ENCODE measurements around the gene CACNA2D3. TPM values are rescaled to one million over a fixed set of nuclear protein-coding genes. Genes with fewer than 3 reads are reported as not detected.

CACNA2D3 gene
- total RNA-seq, 2 donors from 2014 or later = not detected

DNA sequence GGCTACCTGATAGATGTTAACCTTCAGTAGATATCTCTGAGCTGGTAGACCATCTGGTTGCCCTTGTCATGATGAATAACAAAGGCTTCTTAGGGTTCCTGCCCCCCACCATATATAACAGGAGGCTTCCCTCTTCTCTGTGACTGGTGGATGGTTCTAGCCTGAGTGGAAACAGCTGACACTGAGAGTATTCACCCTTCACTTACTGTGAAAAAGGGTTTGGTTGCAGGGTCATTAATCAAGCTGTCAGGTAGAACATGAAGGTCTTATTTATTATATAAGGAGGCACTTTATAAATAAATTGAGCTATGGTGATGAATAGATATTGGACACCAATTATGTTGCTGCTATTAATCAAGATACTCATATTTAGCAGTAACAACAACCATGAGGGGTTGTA, 58.6 kb downstream of the CACNA2D3 start:
- Mint-ChIP-seq H3K36me3 (no peaks in the 10 kb centered on the region), H3K27ac (no peak overlapping the region), H3K9me3 (peaks cover 0 to 7% of the 10 kb centered on the region in 2 donors)
- DNase-seq (ENCODE audit: low spot score in 2 of 2) (no peak), ATAC-seq (no peak)

DNA sequence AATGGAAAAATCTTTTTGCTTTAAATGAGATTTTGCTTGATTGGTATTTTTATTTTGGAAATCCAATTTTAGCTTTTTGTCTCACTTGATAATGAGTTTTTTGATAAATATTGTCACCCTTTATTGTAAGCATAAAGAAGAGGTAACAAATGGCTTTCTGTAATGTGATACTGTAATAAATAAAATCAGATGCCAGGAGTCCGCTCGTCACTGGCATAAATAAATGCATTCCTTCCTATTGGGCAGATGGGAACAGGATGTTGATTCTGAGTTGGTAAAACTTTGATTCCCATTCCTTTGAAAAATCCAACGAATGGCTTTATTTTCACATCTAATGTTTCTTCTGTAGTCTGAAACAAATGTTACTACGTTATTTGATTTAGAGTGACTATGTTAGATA, 59.9 kb downstream of the CACNA2D3 start:
- no peaks in the 10 kb centered on the region for H3K36me3 Mint-ChIP-seq
- DNase-seq (ENCODE audit: low spot score in 2 of 2) (no peak), ATAC-seq (no peak)
- peaks cover 3 to 11% of the 10 kb centered on the region in 2 donors for H3K9me3 Mint-ChIP-seq
- H3K27ac Mint-ChIP-seq = no peak overlapping the region

DNA sequence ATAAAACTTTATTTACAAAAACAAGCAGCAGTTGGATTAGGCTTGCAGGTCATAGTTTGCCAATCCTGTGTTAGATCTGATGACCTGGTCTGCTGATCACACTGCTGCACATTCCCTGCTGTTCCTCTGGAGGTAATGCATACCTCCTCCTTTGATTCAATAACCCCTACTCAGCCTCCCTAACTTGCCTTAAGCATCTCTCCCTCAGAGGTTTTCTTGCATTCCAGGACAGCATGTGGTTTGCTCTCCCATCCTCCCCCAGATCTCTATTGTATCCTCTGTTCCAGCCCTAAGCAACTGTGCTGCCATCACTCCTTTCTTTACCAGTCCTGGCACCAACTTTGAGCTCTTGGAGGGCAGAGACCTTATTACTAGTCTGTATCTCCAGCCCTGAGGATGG, 63.4 kb downstream of the CACNA2D3 start:
- Mint-ChIP-seq H3K9me3 (peaks cover 7 to 22% of the 10 kb centered on the region in 2 donors), H3K36me3 (no peaks in the 10 kb centered on the region), H3K27ac (no peak overlapping the region)
- no peak for DNase-seq (ENCODE audit: low spot score in 2 of 2)
- no peak for ATAC-seq

DNA sequence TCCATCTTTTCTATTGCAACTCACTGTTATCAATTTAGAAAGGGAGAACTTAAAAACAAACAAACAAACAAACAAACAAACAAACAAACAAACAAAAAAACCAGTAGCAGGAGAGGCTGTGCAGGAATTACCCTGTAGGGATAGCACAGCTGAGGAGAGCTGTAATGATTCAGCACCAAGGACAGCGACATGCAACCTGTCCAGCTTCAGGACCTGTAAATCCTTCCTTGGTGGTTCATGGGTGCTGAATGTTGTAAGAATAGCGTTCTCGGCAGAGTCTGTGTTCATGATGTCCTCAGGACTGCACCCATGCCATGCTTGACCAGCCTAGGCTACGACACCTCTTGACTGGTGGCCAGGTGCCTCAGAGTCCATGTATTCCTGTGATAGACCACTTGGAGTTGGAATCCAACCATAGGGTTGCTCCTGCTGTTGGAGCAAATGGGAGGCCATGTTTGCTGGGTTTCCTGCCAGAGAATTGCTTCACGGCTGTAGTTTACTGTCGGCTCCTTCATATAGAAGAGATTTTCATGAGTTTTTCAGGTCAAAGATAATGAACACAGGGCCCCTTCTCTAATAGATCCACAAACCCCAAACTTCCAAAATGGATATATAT, 65.9 kb downstream of the CACNA2D3 start:
- DNase-seq (ENCODE audit: low spot score in 2 of 2) (peak in 1 of 2 donors; percentile 17), ATAC-seq (no peak)
- H3K36me3 Mint-ChIP-seq = no peaks in the 10 kb centered on the region
- H3K9me3 Mint-ChIP-seq = peaks cover 7 to 22% of the 10 kb centered on the region in 2 donors
- H3K27ac Mint-ChIP-seq = no peak overlapping the region

DNA sequence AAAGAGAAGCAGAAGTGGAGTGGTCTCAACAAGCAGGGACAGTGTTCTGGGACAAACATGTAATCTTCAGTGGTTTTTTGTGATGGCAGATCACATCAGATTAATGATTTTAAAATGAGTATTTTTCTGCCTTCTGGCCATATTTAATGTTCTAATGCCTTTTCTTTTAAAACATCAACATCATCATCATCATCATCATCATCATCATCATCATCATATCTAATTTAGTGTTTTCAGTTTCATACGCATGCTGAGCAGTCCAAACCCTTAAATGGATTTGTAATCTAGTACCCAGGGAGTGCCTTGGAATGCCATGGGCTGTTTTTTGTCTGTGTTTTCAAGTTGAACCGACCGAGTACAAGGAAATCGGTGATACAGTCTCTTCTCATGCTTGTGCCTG, 68.9 kb downstream of the CACNA2D3 start:
- DNase-seq (ENCODE audit: low spot score in 2 of 2) (no peak), ATAC-seq (no peak)
- Mint-ChIP-seq H3K36me3 (no peaks in the 10 kb centered on the region), H3K9me3 (peaks cover 16% of the 10 kb centered on the region in 2 donors), H3K27ac (no peak overlapping the region)

DNA sequence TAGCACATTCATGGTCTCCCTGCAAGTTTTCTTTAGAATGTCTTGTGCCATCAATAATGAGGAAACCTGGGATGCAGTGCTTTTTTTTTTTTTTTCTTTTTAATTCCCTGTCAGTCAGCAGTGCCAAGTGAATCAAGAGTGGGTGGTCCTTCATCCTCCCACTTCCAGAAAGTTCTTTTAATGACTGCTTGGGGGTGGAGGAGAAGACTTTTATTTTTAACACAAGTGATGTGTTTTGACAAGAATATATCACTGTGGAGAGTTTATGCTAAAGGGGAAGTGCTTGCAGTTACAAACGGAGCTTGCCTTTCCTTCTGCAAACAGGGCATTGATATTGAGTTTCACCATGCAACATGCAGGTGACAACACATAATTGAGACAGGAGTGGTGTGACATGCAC, 69.7 kb downstream of the CACNA2D3 start:
- no peak for ATAC-seq
- no peaks in the 10 kb centered on the region for H3K36me3 Mint-ChIP-seq
- peaks cover 15 to 16% of the 10 kb centered on the region in 2 donors for H3K9me3 Mint-ChIP-seq

DNA sequence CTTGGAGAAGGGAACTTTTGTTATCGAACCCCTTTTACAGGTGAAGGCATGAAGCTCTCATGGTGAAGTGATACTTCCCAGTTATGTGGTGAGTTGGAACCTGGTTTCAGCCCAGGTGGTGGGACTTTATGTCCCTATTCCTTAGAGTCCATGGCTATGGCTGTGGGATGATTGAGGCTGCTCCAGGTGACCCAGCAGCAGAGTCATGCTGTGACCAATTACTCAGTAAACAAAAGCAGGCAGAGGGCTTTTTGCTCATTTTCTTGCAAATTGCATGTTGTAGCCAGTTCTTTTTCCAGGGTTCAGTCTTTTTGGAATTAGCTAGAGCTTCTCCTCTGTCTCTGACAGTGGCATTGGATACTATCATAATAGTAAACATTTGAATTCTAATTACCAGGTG, 70.7 kb downstream of the CACNA2D3 start:
- Mint-ChIP-seq H3K27ac (no peak overlapping the region), H3K36me3 (no peaks in the 10 kb centered on the region), H3K9me3 (peaks cover 7 to 9% of the 10 kb centered on the region in 2 donors)
- DNase-seq (ENCODE audit: low spot score in 2 of 2) = no peak
- no peak for ATAC-seq

More for the DNA sequence above, 69.7 kb downstream of the CACNA2D3 start:
- H3K27ac Mint-ChIP-seq = no peak overlapping the region
- no peak for DNase-seq (ENCODE audit: low spot score in 2 of 2)

DNA sequence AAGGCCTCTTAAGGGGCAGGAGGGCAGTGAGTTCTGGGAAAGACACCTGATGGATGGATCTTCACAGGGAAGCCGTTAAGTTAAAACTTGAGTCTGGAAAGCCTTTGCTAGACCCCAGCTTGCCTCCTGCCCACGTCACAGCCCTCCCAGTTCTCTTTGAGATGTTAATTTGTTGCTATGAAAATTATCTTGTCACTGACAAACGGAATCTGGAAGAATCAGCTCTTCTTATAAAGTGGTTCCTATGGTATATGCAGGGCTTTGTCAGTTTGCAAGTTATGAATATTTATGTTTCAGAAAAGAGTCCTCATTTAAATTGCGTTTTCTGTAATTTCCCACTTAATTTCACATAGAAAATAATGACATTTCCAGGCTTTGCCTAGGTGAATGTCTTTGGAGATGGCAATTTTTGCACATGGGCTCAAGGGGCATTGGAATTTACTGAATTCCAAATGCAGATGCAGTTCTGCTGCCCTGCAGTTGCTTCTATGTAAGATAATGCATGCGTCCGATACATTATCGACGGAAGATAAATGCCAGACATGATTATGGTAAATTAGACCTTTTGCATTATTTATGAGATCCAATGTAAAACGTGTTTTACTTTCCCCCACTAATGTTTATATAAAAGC, 74.1 kb downstream of the CACNA2D3 start:
- ATAC-seq = no peak
- Mint-ChIP-seq H3K27ac (no peak overlapping the region), H3K9me3 (peaks cover 4 to 9% of the 10 kb centered on the region in 2 donors), H3K36me3 (no peaks in the 10 kb centered on the region)
- no peak for DNase-seq (ENCODE audit: low spot score in 2 of 2)

DNA sequence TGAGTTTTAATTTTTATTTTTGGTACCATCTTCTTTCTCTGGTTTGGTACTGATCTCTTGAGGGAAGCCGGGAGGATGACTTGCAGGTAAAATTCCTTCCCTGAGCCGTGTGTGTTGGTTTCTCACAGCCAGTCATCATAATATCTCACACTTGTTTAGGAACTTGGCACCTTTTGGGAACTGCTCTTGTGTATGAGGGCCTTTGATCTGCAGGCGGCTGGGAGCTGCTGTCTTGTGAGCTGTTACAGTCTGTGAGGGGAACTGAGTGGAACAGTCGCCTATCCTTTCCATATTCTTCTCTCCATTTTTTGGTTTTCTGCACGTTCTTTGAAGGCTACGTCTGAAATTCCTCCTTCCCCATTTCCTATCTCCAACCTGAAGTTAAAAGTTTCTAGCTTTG, 75.2 kb downstream of the CACNA2D3 start:
- no peaks in the 10 kb centered on the region for H3K36me3 Mint-ChIP-seq
- H3K9me3 Mint-ChIP-seq = peaks cover 4 to 9% of the 10 kb centered on the region in 2 donors
- no peak overlapping the region for H3K27ac Mint-ChIP-seq
- no peak for ATAC-seq
- DNase-seq (ENCODE audit: low spot score in 2 of 2) = no peak

DNA sequence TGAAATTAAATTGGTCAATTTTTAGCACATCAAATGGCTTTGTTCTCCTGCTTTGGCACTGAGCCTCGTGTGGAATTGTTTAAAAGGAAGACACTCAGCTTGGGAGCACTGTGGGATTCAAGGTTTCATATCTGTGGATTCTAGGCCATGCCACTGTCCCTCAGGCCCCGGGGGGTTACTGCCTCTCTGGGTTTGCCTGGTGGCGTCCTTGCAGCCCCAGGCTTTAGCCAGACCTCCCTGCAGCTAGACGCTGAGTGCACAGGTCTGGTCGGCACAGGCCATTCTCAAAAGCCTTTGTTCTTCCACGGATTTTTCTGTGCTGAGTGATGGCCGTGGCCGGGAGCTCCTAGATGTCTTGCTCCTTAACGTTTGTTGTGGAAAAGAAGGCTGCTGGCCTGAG, 76.2 kb downstream of the CACNA2D3 start:
- no peak overlapping the region for H3K27ac Mint-ChIP-seq
- H3K36me3 Mint-ChIP-seq = no peaks in the 10 kb centered on the region

DNA sequence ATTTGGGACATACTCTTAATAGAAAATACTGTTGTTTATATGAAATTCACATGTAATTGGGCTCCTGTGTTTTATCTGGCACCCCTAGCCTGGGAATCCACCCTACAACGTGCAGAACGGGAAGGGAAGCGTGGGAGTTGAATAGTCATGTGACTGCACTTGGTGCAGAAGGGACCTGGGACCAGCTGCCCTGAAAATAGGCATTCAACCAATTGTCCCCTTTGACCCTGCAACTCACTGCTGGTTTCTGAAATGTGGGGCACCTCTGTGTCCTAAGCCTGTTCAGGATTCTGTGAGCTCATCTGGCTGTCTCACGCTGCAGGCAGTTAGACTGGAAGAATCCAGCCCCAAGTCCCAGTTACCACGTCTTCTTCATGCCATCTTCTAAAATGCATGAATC, 79.7 kb downstream of the CACNA2D3 start:
- no peak for ATAC-seq
- no peak overlapping the region for H3K27ac Mint-ChIP-seq
- H3K36me3 Mint-ChIP-seq = no peaks in the 10 kb centered on the region
- DNase-seq (ENCODE audit: low spot score in 2 of 2) = no peak
- H3K9me3 Mint-ChIP-seq = peaks cover 0 to 4% of the 10 kb centered on the region in 2 donors

More for the DNA sequence above, 76.2 kb downstream of the CACNA2D3 start:
- DNase-seq (ENCODE audit: low spot score in 2 of 2) = no peak
- peaks cover 5 to 9% of the 10 kb centered on the region in 2 donors for H3K9me3 Mint-ChIP-seq
- no peak for ATAC-seq

DNA sequence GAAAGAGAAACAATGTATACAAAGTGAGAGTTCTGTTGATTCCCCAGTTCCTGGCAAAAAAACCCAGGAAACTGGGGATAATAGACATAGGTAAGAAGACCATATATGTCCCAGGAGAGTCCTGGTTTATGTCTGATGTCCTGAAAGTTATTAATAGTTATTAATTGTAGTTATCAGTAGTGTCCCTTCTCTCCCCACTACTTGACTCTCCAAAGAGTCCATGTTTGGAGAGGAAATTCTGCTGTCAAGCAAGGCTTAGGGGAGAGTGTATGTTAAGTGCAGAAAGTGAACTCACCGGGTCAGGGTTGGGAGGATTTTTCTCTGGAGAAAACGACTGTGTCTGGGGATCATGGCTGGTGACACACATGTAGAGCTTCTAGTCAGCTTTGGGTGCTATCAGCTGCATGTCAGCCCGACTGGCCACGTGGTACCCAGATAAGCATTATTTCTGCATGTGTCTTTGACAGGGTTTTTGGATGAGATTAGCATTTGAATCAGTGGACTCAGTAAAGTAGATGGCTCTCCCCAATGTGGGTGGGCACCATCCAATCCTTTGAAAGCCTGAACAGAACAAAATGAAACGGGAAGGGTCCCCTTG, 80.4 kb downstream of the CACNA2D3 start:
- Mint-ChIP-seq H3K9me3 (peaks cover 0 to 4% of the 10 kb centered on the region in 2 donors), H3K36me3 (no peaks in the 10 kb centered on the region), H3K27ac (no peak overlapping the region)
- no peak for DNase-seq (ENCODE audit: low spot score in 2 of 2)
- ATAC-seq = no peak

DNA sequence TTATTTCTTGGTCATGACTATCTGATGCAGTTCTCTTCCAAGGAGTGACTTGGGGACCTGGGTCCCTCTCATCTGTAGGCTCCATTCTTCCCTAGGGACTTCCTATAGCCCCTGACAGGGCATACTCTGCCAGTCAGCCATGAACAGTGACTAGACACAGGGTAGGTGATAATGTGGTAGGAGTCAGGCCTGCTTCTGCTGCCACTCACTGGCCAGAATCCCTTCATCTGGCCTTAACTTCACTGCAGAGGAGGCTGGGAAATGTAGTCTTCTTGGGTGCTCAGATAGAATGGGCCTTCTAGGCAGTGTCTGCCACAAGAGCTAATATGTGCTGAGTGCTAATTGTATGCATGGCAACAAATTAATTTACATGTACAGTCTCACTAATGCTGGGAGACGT, 84.5 kb downstream of the CACNA2D3 start:
- no peaks in the 10 kb centered on the region for H3K36me3 Mint-ChIP-seq
- peaks cover 7 to 12% of the 10 kb centered on the region in 2 donors for H3K9me3 Mint-ChIP-seq
- DNase-seq (ENCODE audit: low spot score in 2 of 2) (no peak), ATAC-seq (no peak)
- no peak overlapping the region for H3K27ac Mint-ChIP-seq

DNA sequence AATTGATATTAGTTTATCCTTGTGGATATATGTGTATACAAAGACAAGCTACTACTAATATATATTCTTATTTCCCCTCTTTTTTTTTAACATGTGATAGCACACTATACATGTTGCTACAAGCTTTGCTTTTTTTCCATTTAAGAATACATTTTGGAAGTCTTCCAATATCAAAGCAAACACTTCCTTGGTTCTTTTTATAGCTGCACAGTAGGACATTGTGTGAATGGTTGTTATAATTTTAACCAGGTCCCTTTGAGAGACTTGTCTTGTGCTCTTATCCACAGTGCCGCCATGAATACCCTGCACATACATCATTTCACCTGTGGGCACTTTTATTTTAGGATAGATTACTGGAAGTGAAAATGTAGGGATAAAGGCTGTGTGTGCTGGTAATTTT, 88.7 kb downstream of the CACNA2D3 start:
- DNase-seq (ENCODE audit: low spot score in 2 of 2) (no peak), ATAC-seq (no peak)
- Mint-ChIP-seq H3K9me3 (peaks cover 19% of the 10 kb centered on the region in 2 donors), H3K36me3 (no peaks in the 10 kb centered on the region), H3K27ac (no peak overlapping the region)

DNA sequence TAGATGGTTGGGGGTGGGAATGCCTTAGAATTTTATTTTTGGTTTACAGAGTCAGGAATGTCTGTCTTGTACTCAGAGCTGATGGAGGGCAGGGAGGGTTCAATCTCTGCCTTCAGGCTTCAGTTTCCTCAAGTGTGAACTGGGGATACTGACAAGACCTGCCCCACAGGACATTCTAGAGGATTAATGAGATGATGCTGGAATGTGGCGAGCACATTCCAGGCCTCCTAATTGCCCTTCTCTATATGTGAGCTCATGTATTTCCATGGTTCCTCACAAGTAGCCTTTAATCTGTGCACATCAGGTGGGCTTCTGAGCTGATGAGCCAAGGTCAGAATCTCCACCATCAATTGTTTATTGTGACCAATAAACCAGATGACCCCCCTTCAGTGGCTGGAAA, 90.4 kb downstream of the CACNA2D3 start:
- no peak overlapping the region for H3K27ac Mint-ChIP-seq
- H3K36me3 Mint-ChIP-seq = no peaks in the 10 kb centered on the region
- DNase-seq (ENCODE audit: low spot score in 2 of 2) (no peak), ATAC-seq (no peak)
- H3K9me3 Mint-ChIP-seq = peaks cover 19% of the 10 kb centered on the region in 2 donors

DNA sequence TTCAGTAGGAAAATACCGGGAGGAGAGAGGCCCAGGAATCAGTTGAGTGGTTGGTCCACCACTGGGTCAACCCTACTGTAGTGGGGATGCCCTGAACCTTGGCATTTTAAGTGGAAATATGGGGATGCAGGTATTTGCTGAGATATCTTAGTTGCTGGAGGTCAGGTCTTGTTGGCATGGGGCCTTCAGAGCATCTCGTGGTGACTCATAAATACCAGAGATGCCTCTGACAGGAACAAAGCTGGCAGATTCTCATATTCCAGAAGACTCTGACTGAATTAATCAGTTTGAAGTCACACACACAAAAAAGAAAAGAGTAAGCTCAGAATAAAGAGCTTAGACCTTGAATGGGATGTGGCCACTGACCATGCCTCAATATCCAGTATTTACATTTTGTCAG, 91.6 kb downstream of the CACNA2D3 start:
- Mint-ChIP-seq H3K36me3 (no peaks in the 10 kb centered on the region), H3K9me3 (peaks cover 13 to 14% of the 10 kb centered on the region in 2 donors)
- no peak for ATAC-seq

DNA sequence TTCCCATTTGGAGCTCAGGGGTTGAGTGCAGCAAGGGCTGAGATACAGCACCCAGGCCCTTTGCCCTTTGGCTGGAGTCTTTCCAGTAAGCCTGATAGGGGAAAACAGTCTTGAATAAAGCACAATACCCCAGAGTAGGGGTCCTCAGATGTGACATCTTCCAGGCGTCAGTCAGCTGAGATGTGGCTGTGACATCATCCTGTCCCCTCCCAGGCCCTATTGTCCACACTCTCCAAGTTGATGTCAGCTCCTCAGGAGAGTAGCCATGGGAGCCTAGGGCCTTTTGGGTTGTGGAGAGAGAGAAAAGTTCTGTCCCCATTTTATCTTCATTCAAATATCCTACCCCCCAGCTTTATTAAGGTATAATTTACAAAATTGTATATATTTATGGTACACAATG, 92.5 kb downstream of the CACNA2D3 start:
- DNase-seq (ENCODE audit: low spot score in 2 of 2) (no peak), ATAC-seq (no peak)
- Mint-ChIP-seq H3K9me3 (peaks cover 11 to 12% of the 10 kb centered on the region in 2 donors), H3K27ac (no peak overlapping the region), H3K36me3 (no peaks in the 10 kb centered on the region)

More for the DNA sequence above, 91.6 kb downstream of the CACNA2D3 start:
- no peak for DNase-seq (ENCODE audit: low spot score in 2 of 2)
- no peak overlapping the region for H3K27ac Mint-ChIP-seq

DNA sequence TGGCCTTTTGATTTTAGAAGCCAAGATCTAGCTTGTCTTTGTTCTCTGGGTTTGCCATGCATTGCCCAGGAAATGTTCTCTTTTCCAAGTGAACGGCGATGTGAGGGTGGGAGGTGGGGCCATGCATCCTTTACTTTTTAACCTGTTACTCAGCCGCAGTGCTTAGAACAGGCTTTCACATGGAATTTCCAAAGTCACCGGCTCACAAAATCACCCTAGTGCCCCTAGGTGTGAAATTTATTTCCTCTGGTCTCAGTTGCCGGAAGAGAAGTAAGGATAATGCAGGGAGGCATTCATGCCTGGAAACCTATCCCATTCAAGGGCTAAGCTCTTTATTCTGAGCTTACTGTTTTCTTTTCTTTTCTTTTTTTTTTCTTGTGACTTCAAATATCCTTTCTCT, 93.2 kb downstream of the CACNA2D3 start:
- H3K27ac Mint-ChIP-seq = no peak overlapping the region
- ATAC-seq (no peak), DNase-seq (ENCODE audit: low spot score in 2 of 2) (no peak)
- H3K36me3 Mint-ChIP-seq = no peaks in the 10 kb centered on the region
- peaks cover 11 to 12% of the 10 kb centered on the region in 2 donors for H3K9me3 Mint-ChIP-seq
